GM04503 (cell line): Measurements from ENCODE around the gene PLCB1.

Experiments
- DNase-seq: peaks from one replicate; pipeline ENCODE4 v3.0.0-alpha.2; 2012; ENCODE audit warnings: low read depth

Gene PLCB1

DNA sequence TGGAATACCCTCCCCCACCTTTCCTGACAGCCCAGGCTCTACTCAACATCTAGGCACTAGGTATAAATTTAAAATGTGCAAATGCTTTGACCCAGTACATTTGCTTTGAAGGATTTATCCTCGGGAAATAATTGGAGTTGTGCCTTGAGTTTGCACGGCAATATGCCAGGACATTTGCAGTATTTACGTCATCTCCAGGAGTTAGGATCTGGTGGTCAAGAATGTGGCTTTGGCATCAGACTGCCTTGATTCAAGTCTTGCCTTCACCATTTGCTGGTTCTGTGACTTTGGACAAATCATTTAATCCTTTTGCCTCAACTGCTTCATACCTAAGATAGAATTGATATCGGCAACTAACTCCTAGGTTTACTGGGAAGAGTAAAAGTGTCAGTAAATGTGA is 169.6 kb downstream of the PLCB1 start:
- DNase-seq = no peak

DNA sequence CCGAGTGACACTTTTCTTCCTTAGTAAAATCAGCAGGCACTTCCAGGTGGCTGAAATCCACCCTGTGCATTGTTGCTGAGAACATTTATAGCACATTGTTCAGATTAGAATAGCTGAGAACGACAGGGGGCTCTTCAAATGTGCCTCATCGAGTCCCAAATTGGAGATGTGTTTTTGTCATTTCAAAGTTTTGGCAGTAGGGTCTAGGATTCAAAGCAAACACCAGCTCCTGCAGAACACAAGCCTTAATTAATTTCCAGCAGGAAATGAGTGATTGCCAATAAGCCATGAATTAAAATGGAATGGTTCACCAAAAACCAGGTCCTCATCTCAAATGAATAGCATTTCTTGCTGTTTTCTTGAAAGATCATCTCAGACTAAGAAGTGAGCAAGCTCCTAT is 171.6 kb downstream of the PLCB1 start:
- DNase-seq = no peak

DNA sequence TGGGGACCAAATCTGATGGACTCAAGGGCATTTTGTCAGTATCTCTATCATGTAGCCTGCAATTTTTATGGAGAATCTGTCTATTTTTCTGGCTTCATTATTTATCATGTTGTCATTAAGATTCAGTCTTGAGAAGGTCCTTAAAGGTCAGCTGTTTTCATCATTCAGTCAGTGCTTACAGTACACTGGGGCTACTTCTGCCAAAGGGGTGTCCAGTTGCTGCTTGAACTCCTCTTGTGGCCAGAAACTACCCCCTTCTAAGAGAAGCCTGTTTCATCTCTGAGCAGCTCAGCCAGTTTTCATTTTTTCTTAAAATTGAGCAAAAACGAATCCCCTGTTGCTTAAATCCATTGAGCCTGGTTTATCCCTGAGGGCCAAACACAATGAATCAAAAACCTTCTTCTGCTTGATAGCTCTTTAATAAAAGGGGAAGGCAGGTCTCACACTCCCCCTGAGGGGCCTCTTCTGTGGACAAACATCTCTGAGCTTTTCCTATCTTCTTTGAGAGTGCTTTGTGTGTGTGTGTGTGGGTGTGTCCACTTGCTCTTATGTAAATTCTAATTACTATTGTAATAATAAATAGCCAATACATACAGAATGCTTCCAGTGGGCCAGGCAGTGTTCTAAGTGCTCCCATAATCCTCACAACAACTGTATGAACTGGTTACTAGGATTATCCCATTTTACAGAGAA is 172.2 kb downstream of the PLCB1 start:
- no peak for DNase-seq

DNA sequence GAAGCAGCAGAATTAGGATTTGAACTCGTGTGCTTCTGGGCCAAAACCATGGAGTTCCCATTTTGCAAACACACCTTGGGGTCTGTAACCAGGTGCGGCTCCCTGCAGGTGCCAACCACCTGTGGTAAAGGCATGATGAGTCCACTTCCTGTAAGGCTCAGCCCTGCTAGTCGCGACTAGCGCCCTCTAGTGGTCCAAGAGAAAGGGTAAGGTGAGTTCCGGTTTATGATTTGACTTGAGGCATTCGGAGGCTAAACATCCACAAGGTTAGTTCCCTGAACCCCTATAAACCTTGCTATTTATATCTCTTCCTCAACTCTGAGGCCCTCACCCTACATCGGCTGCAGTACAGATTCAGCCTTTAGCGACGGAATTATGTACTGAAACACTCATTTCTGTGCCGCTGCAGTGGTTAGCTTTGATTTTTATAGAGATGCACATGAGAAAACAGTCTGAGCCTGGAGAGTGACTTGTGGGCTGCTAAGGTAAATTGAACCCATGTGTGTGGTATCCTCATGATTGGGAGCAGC is 173.4 kb downstream of the PLCB1 start:
- no peak for DNase-seq

DNA sequence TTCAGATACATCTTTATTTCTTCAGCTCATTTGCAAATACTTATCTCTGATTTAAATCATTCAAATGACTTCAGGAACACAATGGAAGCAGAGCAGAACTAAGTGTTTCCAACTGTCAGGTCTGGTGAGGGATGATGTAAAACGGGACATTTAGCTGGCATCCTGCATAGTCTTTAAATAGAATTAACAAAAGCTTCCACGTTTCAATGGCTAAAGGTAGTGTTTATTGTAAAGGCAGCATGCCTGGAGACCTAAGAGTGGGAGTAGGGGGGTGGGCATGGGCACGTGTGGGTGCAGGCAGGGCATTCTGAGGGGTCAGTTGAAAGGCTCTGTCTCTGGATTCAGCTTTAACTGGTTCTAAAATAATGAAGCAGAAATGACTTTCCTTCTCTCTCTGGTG is 174.9 kb downstream of the PLCB1 start:
- no peak for DNase-seq

DNA sequence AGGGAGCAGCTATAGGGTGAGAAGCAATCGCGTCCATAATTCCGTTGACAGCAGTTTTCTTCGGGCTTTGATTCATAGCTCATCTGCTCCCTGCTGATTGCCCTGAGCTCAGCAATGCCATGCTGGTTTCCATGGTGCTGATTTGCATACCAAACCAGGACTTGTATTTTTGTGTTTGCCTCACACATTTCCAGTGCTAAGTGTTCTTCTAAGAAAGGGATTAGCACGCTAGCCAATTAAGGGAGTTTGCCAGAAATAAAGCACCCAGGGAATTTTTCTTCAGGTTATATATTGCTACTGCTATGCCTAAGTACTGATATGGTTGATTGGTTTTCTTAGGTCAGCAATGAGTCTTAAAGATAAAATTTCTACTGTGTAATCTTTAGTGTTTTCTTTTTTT is 177.6 kb downstream of the PLCB1 start:
- no peak for DNase-seq

DNA sequence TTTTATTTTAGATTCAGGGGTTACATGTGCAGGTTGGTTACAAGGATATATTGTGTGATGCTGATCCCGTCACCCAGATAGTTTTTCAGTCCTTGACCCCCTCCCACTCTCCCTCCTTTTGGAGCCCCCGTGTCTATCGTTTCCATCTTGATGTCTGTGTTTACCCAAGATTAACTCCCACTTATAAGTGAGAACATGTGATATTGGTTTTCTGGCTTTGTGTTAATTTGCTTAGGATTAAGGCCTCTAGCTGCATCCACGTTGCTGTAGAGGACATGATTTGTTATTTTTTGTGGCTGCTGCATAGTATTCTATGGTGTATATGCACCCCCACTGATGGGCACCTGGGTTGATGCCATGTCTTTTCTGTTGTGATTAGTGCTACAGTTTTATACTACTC is 178.6 kb downstream of the PLCB1 start:
- no peak for DNase-seq

DNA sequence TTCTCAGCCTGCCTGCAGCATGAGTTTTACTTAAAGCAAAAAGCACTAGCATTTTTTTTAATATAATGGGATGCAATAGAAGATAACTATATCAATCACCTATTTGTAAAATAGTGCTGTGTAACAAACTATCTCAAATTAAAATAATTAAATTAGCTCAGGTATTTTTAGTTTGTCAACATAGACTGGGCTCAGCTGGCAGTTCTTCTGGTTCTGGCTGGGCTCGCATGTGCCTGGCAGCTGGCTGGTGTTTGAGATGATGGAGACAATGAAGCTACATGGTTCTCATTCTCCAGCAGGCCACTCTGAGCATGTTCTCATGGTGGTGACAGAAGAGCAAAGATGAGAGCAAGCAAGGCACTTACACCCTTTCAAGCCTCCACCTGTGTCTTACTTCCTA is 181.0 kb downstream of the PLCB1 start:
- DNase-seq = no peak

DNA sequence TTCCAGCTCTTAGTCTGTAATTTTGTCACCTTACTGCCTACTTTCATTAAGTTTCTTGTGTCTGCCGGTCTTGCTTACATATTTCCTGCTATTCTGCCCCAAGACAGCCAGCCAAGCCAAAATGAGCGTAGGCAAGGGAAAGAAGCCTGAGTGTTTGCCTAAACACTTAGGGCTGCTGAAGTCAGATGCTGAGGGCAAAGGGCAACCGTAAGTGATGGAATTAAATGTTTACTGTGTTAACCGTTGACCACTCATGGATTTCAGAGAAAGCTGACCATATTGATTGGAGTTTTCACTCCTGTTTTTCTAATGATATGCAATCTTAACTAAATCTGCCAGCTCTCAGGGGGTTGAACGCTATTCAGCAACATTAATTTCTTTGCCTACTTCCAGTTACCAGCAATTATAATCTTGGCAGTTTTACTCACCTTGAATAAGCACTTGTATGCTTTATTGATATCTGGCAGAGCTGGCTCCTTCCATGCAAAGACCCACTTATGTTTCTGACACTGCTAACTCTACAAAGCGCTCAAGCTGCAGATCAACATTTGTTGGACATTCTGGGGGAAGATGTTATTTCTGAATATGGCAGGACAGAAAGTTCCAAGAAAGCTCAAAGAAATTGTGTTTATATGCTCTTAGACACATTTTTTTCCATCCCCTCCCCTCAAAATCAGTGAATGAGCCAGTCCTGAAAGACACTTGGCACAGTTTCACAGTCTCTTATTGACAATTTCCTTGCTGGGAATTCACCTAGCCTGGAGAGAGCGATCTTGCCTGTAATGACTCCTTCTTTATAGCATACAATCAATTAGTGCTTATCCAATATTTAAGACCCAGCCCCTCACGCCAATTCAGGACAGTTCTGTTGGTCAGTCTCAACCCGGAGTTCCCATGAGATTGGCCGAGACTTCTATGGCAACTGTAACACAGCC is 183.8 kb downstream of the PLCB1 start:
- no peak for DNase-seq

DNA sequence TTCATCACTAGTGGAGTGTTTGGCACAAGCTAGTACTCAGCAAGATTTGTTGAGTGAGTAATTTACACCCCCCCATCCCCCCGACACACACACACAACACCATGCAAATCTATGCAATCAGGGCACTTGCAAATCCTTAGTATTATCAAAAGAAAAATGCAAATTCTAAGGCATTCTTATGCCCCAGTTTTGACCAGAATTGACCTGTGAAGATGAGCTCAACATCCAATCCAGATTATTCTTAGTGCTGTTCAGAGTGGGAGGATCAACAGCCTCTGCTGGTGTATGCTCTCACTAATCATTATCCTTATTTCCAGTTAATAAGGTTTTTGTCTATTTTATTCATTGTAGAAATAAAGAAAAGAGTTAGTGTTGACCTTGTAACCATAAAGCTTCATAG is 185.4 kb downstream of the PLCB1 start:
- no peak for DNase-seq

DNA sequence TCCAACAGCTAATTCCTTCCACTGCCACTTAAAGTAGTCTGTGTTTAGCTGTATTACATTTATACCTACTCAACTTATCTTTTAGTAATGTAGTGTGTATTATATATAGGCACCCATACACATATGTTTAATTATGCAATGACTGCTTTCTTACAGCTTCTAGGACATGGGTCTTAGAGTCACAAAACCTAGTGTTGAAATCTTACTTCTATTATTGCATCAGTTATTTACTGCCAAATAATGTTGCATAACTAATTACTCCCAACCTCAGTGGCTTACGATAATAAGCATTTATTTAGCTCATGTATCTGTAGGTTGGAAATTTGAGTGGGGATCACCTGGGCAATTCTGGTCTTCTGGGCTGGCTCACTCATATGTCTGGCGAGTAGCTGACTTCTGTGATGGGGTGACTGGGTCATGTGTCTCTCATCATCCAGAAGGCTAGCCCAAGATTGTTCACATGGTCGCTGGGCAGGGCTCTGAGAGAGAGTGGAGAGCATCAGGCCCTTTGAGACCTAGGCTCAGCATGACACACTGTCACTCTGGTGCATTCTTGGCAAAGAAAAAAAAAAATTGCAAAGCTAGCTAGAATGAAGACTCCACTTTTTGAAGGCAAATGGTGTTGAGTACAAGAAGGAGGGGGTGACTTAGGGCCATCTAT is 187.0 kb downstream of the PLCB1 start:
- DNase-seq = no peak

DNA sequence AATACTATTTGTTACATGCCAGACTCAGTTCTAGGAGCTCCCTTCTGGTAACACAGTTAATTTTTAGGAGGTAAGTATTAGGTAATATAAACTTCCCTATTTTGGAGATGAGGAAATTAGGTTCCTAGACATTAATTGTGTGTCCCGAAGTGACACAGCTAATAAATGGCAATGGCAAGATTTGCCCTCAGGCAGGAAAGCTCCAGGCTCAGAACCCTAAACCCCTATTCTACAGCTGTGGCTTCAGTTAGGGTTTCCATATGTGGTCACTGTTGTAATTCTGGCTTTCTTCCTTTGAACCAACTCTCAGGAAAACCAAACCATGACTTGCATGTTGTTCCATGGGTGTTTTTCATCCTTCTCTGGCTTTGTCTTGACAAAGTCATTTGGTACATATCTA is 188.2 kb downstream of the PLCB1 start:
- DNase-seq = no peak

DNA sequence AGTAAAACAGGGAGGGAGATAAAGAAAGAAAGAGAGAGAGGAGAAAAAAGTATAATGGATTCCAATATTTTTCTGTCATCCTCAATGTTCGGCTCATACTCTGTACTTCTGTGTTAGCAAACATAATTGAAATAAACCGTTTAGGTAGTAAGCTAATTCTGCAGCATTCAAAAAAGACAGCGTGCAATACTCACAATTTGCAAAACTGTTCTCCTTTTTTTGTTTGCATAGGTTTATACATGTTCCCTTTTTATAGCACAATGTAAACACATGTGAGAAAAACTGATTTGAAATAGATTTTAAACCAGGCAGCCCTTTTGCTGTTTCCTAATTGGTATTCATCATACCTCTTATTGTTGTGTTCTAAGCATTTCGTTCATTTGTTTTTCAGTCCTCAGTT is 188.9 kb downstream of the PLCB1 start:
- no peak for DNase-seq

DNA sequence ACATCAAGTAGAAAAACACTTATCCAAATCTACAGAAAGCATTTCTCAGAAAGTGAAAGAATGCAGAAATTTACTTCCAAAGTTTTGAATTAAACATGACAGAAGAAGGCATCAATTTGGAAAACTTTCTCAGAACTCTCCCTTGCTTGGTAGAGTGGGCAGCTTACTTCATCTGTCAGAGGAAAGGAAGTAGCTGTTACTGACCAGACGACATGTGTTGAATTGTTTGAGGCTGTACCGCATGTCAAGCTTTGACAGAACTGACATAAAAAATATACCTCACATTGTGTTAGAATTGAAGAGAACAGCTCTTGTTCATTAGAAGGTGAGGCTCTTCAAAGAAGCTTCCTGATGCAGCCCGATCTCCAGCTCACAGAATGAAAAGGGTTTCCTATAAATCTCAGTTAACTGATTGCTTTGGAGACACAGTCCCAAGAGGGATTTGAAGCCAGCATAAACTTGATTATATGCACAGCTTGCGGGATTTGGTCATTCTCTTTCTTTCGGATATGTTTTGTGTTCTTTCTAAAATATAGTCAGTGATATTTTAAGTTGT is 190.7 kb downstream of the PLCB1 start:
- DNase-seq = no peak

DNA sequence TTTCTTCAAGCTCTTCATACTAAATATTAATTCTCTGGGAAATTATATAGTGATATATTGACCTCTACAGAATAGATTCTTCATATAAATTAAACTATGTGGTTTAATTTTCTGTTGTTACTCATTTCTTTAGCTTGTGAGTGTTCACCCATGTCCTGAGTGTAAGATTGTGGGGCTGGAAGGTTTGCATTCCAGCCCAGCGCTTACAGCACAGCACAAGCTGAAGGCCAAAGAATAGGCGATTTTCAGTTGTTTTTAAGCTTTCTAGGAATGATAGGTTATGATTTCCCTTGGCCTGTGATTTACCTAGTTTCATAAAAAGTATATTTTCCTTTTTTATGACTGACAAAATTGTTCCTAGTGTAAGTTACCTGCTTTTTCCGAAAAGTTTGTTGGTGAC is 194.1 kb downstream of the PLCB1 start:
- DNase-seq = no peak

DNA sequence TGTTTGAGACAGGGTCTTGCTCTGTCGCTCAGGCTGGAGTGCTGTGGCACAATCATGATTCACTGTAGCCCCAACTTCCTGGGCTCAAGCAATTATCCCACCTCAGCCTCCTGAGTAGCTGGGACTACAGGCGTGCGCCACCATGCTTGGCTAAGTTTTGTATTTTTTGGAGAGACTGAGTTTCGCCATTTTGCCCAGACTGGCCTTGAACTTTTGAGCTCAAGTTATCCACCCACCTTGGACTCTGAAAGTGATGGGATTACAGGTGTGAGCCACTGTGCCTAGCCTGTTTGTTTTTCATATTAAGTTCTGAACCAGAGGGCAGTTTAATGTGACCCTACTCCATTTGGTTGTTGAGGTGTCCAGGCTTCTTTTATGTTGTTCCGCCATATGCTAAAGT is 194.8 kb downstream of the PLCB1 start:
- no peak for DNase-seq

DNA sequence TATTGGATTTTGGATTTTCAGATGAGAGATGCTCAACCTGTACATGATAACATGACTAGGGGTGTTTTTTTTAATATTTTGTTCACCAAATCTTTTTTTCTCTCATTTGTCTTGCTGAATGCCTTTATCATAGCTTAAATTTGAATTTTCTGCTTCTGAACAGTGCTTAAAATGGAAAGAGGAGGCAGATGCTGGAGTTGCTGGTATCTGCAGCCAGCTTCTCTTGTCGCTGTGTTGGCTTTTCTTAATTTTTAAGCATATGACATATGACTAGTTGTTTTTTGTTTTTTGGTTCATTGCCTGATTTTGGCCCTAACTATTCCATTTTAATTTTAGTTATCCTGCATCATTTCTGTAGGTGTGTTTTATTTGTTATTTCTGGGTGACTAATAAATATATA is 196.1 kb downstream of the PLCB1 start:
- DNase-seq = no peak

DNA sequence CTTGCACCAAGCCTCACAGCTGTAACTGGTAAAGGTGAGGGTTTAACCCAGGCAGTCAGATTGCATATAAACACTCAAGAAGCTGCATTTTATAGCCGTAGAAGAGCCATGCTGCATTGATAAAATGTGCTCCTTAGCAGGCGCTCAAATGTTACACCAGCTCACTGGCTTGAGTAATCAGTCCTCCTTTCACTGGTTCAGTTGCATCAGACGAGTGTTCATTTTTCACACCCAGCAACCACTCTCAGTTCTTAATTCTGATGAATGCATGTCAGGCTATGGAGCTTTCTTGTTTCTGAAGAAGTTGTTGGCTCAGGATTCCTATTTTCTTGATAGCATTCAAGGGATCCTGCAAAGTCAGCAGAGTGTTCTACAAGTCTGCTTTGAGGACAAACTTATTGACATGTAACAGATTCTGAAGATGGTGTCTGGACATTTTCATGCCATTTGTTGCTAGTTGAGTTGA is 198.3 kb downstream of the PLCB1 start:
- no peak for DNase-seq

DNA sequence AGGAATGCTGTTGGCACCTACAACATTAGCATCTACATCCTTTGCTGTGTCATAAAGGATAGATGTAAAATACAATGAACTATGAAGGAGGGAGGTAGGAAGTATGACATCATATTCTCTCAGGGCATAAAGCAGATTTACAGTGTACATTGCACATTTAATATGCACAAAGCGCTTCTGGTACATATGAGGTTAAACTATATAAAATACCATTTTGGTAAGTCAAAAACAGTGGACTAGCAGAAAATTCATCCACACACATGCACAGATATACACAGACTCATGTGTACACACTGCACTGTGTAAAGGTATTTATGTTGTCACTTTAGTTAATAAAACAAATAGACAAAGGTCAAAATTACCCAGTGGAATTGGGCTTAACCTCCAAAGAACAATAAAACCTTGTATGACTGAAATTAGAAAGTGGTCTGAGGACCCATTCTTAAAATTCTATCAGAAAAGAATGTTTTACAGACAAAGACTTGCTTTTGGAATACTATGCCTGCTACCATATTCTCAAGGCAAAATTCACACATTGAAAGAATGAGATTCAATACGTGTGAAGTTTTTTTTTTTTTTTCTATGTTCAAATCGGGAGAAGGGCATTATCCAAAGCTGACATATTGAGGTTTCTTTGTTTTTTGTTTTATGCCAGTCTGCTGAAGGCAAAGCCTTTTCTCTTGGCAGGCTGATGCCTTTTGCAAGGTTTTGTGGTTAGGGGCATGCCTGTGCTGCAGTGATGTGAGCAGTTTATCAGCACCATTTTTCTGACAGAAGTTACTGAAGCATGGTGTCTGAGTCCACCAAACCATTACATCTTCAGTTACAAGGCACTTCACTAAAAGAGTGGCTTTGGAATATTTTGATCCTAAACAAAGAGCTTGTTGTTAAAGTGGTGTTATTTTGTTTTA is 199.0 kb downstream of the PLCB1 start:
- DNase-seq = no peak

DNA sequence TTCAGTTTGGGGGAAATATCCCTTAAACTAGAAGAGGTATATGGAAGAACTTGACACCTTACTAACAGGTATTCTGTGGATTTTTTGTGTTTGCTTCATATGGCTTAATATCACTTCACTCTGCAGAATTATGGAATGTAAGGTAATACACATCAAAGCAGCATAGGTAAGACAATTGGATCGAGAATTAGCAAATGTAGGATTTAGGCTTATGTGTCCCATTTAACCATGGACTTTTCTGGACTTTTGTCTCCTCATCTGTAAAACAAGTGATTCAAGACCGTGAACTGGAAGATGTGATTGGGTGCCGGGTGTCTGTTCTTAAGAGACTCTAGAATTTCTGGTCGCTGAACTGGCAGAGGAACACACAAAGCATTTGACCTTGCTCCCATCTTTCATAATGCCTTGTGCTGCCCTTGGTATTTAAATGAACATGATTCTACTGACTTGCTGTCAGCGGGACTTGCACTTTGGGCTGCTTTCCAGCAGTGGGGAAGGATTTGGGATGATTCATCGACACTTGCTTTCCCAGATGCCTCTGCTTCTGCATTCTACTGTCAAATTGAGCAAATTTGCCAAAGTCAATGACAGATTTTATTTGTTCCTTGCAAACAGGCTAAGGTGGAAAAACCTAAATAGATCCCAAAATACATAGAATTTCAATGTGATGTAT is 199.8 kb downstream of the PLCB1 start:
- DNase-seq = peak; percentile 69

DNA sequence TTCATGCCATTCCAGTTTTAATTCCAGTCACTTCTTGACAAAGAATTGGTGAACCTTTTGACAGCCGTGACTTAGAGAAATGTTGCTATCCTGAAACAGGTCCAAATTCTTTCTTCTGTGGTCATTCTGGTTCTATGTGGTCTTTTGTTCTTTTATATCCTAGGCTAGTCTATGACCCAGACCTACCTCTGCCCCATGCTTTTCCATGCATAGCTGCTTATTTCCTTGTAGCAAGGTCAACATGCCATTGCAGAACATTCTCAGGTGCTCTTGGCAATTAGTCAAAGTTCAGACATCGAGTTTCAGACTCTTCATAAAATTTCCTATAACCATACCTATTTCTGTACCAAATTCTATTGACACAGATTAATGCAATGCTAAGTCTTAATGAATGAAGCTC is 202.6 kb downstream of the PLCB1 start:
- no peak for DNase-seq
